Right lobe of liver (tissue), 6 donors: ENCODE measurements around the gene INPP4B. TPM values are rescaled to one million over a fixed set of nuclear protein-coding genes. Genes with fewer than 3 reads are reported as not detected.

Experiments
- ATAC-seq, 4 donors: fragments of 200-7000 bp; cut with Tn5 transposase; one replicate each; pipeline ENCODE4 v1.9.1; 2020; ENCODE audit warnings: mild to moderate bottlenecking in 4 of 4, moderate library complexity in 4 of 4
- DNase-seq, 3 donors: peaks; one replicate each; pipeline ENCODE4 v3.0.0-alpha.2; 2020
- H3K27ac ChIP-seq, 3 donors: fragments of 200-600 bp; one replicate each; pipeline ENCODE4 v1.8.0; 2022
- H3K27me3 ChIP-seq, 2 donors: fragments of 200-600 bp; one replicate each; pipeline ENCODE4 v1.8.0; 2022
- H3K36me3 ChIP-seq, 4 donors: fragments of 200-600 bp; sonication (generic) in 1 of 4; one replicate each; pipeline versions ENCODE4 v1.5.1 to v1.8.0; 2017 to 2022; ENCODE audit warnings: control low read depth in 1 of 4
- H3K4me1 ChIP-seq, 4 donors: fragments of 200-600 bp; sonication (generic) in 1 of 4; one replicate each; pipeline versions ENCODE4 v1.5.1 to v1.8.0; 2017 to 2022; ENCODE audit warnings: control low read depth in 1 of 4
- H3K4me3 ChIP-seq, 3 donors: fragments of 200-600 bp; one replicate each; pipeline ENCODE4 v1.8.0; 2022
- H3K9me3 ChIP-seq, 4 donors: fragments of 200-600 bp; sonication (generic) in 1 of 4; one replicate each; pipeline versions ENCODE4 v1.5.1 to v1.8.0; 2017 to 2022; ENCODE audit warnings: control low read depth in 1 of 4
- POLR2A ChIP-seq: fragments of 450-650 bp; IDR thresholded peaks from one replicate; pipeline ENCODE4 v1.6.1; 2017; ENCODE audit warnings: antibody characterized with exemption, mild to moderate bottlenecking
- WGBS: methylation state at CpG from one replicate; pipeline ENCODE4 v1.1.6; 2018; ENCODE audit warnings: low coverage, low lambda C conversion rate; ENCODE audit not compliant: insufficient coverage; ENCODE audit errors: missing lambda C conversion rate; 5-methylcytosine and 5-hydroxymethylcytosine counted together
- intact Hi-C, 2 donors: fragments of 100-400 bp; cut with DNase I; formaldehyde crosslinking; loops; one replicate each; pipeline versions ENCODE4 v1.11.2 to v1.14.1; 2022
- total RNA-seq, 6 experiments: library from RNA; depleted of rRNA in 2 of 6; stranded (reverse); fragments of >200 nt in 2 of 6; fragmentation: NEBNext Ultra II Directional in 3 of 6; extraction: Animal tissue kit (Norgen Biotek cat#: 25700) in 3 of 6; gene quantifications; one replicate each; pipeline versions ENCODE4 v1.1.0 to v1.2.4, GENCODE V29; 2016 to 2023
- TF ChIP-seq, protein P1 (sequence below), 4 donors: fragments of 200-600 bp in 3 of 4; fragments of 450-650 bp in 1 of 4; IDR thresholded peaks; one replicate each; pipeline versions ENCODE4 v1.5.1 to v1.8.0; 2016 to 2022; ENCODE audit warnings: antibody characterized with exemption in 4 of 4, mild to moderate bottlenecking in 2 of 4
- donor health status: DM: no; HTN: yes; CAD: no.
- donor health status: DM: no; HTN: no; CAD: no.
- donor health status: DM: no; HTN: no; CAD: no.
- donor health status: DM: no; HTN: yes; CAD: no.
- donor health status: DM: no; HTN: yes; CAD: no.

Gene INPP4B
- total RNA-seq, 6 experiments from 2014 or later = 0.73 to 5.0 (median 1.6) TPM

DNA sequence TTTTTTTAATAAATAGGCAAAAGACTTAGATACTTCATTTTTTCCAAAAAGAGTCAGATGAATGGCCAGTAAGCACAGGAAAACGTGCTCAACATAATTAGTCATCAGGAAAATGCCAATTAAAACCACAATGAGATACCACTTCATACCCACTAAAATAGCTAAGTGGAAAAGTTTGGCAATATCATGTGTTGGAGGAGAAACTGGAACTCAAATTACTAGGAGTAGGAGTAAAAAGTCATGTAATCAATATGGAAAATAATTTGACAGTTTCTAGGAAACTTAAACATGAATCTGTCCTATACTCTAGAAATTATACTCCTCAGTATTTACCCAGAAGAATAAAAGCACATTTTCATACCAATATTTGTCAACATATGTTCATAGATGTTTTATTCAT, 449.8 kb downstream of the INPP4B start:
- no peak for TF ChIP-seq POLR2A
- TF ChIP-seq, protein P1, sequence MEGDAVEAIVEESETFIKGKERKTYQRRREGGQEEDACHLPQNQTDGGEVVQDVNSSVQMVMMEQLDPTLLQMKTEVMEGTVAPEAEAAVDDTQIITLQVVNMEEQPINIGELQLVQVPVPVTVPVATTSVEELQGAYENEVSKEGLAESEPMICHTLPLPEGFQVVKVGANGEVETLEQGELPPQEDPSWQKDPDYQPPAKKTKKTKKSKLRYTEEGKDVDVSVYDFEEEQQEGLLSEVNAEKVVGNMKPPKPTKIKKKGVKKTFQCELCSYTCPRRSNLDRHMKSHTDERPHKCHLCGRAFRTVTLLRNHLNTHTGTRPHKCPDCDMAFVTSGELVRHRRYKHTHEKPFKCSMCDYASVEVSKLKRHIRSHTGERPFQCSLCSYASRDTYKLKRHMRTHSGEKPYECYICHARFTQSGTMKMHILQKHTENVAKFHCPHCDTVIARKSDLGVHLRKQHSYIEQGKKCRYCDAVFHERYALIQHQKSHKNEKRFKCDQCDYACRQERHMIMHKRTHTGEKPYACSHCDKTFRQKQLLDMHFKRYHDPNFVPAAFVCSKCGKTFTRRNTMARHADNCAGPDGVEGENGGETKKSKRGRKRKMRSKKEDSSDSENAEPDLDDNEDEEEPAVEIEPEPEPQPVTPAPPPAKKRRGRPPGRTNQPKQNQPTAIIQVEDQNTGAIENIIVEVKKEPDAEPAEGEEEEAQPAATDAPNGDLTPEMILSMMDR (IDR thresholded peaks at IDR 0.05) = no peak
- WGBS = 21% methylated on average over 1 of the region's 1 CpG
- no peak for DNase-seq
- no peaks in the 10 kb centered on the region for H3K4me1 ChIP-seq
- no peak for ATAC-seq
- no peaks in the 10 kb centered on the region for H3K9me3 ChIP-seq
- H3K4me3 ChIP-seq = no peak overlapping the region
- H3K27me3 ChIP-seq = no peaks in the 10 kb centered on the region
- H3K27ac ChIP-seq = no peak overlapping the region
- H3K36me3 ChIP-seq = no peaks in the 10 kb centered on the region
- intact Hi-C loops = no loop called here

- no peak overlapping the region for H3K4me3 ChIP-seq
- intact Hi-C loops = no loop called here
- no peak for TF ChIP-seq POLR2A
- TF ChIP-seq, protein P1 (IDR thresholded peaks at IDR 0.05) = no peak
- no peaks in the 10 kb centered on the region for H3K36me3 ChIP-seq
- no peaks in the 10 kb centered on the region for H3K9me3 ChIP-seq
- WGBS = 62% methylated on average over 4 of the region's 4 CpGs
- H3K27ac ChIP-seq = no peak overlapping the region
- DNase-seq (no peak), ATAC-seq (no peak)
- H3K4me1 ChIP-seq = no peaks in the 10 kb centered on the region
- no peaks in the 10 kb centered on the region for H3K27me3 ChIP-seq
Observed at GRCh38 chr4:142393127-142393526, 453.0 kb downstream of the INPP4B start.

- 52% methylated on average over 6 of the region's 6 CpGs for WGBS
- Histone ChIP-seq H3K36me3 (no peaks in the 10 kb centered on the region), H3K27ac (no peak overlapping the region), H3K4me3 (no peak overlapping the region), H3K27me3 (no peaks in the 10 kb centered on the region), H3K9me3 (no peaks in the 10 kb centered on the region), H3K4me1 (no peaks in the 10 kb centered on the region)
- DNase-seq (no peak), ATAC-seq (no peak)
- TF ChIP-seq, protein P1 (IDR thresholded peaks at IDR 0.05) = no peak
- no peak for TF ChIP-seq POLR2A
- intact Hi-C loops = no loop called here
Observed at GRCh38 chr4:142386856-142387255, 459.2 kb downstream of the INPP4B start.

DNA sequence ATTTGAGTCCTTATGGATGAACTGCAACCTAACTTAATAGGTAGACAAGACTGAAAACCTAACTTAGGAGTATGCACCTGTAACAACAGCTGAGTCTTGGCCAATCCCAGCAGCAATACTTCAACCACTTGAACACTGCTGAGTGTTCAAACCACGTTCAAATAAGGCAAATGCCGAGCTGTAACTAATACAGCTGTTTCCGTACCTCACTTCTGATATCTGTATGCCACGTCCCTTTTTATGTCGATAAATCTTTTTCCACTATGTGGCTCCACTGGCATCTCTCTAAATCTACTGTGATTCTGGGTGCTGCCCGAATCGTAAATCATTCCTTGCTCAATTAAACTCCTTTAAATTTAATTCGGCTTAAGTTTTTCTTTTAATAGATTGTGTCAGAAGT, 459.7 kb downstream of the INPP4B start:
- no peaks in the 10 kb centered on the region for H3K27me3 ChIP-seq
- H3K4me1 ChIP-seq = no peaks in the 10 kb centered on the region
- TF ChIP-seq POLR2A = no peak
- TF ChIP-seq, protein P1 (IDR thresholded peaks at IDR 0.05) = no peak
- no peak for ATAC-seq
- no peak overlapping the region for H3K27ac ChIP-seq
- no peak for DNase-seq
- no peaks in the 10 kb centered on the region for H3K9me3 ChIP-seq
- WGBS = 60% methylated on average over 8 of the region's 8 CpGs
- no peaks in the 10 kb centered on the region for H3K36me3 ChIP-seq
- H3K4me3 ChIP-seq = no peak overlapping the region
- intact Hi-C loops = no loop called here
